GM12874 (cell line): ENCODE data around the gene CAMK1D.

Experiments
- TF ChIP-seq, protein P1 (sequence below): IDR thresholded peaks from 2 replicates; pipeline ENCODE4 v1.5.1; 2011; ENCODE audit warnings: low read depth, mild to moderate bottlenecking, control low read depth, low read length, moderate library complexity; ENCODE audit not compliant: insufficient read depth

The CAMK1D gene

DNA sequence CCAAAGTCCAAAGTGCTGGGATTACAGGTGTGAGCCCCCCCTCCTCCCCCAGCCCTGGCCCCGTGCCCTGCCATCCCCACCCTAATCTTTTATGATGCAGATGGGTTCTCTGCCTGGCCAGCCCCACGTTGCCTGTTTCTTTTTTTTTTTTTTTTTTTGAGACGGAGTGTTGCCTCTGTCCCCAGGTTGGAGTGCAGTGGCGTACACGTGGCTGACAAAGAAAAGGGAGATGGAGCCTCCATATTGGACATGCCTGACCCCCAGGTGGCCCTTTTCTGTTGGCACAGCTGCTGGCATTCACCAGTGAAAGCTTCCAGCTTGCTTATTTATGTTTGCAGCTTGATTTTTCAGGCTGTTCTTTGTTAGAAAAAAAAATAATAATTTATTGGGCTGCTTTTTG, 416.9 kb downstream of the CAMK1D start:
- TF ChIP-seq, protein P1, sequence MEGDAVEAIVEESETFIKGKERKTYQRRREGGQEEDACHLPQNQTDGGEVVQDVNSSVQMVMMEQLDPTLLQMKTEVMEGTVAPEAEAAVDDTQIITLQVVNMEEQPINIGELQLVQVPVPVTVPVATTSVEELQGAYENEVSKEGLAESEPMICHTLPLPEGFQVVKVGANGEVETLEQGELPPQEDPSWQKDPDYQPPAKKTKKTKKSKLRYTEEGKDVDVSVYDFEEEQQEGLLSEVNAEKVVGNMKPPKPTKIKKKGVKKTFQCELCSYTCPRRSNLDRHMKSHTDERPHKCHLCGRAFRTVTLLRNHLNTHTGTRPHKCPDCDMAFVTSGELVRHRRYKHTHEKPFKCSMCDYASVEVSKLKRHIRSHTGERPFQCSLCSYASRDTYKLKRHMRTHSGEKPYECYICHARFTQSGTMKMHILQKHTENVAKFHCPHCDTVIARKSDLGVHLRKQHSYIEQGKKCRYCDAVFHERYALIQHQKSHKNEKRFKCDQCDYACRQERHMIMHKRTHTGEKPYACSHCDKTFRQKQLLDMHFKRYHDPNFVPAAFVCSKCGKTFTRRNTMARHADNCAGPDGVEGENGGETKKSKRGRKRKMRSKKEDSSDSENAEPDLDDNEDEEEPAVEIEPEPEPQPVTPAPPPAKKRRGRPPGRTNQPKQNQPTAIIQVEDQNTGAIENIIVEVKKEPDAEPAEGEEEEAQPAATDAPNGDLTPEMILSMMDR, result no peak

DNA sequence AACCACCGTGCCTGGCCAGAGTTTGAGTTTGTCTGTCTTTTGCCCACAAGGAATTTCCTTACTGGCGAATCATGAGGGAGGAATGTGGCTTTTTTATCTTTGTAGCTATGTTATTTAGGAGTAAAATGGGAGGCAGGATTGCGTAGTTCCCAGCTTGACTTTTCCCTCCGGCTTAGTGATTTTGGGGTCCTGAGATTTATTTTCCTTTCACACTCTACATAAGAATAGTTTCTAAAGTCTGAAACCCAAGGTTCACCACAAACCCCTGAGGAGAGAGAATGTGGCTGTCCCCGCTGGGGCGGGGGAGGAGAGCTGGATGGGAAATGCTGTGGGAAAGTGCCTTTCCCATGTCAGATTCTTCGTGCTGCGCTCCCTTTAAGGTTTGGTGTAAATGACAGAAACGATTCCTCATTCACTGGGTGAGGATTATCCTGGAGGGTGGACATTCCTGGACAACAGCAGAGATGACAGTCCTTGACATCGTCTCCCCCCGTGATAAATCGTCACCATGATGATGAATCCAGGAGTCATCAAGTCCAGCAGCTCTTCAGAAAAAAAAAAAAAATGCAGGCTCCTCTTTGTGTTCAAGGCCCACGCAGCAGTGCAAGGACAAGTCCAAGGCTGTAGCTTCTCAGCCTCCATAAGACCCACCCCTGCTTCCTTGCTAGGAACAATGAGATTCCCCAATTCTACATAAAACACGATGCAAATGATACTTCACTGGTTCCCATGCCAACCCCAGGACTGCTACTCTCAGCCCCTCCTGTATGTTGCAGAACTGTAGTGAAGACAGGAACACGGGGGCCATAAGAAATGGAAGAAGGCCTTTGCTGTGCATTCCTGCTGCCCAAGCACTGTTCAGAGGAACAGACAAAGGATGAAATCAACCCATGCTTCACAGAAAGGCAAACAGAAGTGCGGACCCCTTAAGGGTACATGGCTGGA, 419.1 kb downstream of the CAMK1D start:
- TF ChIP-seq, protein P1, result no peak

DNA sequence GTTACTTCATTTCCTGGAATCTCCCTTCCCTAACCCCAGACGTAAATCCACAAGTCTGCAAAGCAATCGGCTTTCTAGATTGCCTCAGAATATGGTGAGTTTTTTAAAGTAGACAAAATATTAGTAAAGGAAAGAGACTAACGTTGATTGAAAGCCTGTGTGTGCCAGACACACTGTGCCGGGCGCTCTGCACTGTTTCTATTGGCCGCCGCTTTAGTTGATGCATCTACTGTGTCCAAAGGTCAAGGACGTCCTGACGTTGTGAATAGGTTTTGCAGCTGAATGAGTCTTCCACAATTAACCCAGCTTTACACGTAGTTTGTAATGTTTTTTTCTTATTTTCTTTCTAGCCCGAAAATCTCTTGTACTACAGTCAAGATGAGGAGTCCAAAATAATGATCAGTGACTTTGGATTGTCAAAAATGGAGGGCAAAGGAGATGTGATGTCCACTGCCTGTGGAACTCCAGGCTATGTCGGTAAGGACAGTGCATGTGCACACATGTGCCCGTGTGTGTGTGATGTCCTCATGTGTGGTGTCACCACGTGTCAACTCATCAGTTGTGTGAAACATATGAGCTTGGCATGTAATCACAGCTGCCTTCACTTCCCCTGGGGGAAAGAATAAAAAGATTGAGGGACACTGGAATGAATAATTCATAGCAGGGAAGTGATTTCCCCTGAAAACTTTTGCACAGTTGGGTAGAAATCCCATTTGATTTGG, 420.1 kb downstream of the CAMK1D start:
- TF ChIP-seq, protein P1, result no peak

DNA sequence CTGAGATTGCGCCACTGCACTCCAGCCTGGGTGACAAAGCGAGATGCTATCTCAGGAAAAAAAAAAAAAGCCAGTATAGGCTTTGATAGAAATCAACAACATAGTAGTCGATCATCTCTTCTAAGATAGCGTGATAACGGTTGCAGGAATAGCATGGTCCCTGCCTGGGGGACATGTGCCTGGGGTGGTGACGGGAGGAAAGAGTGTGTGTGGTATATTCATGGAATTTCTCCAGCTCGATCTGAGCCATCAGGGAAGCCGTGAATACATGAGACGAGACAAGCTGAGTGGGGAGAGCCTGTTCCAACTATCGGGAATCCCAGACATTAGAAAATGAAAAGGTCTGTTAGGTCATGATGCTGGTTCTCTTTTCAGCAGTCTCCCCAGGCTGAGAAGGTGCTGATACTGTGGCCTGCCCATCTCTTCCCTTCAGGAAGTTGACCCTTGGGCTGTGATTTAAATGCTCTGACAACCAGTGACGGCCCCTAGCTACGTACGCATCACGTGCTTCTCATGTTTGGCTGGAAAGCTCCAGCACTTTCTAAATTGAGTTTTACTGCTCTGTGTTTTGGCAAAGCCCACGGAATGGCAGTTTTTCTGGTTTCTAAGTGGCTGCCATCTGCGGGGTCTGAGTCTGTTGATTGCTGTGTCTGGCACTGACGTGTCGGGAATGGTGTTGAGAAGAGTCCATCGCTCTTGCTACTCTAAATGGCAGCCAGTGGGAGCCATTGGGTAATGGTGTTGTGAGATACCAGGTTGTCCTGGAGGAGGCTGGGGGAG, 422.8 kb downstream of the CAMK1D start:
- TF ChIP-seq, protein P1, result no peak

DNA sequence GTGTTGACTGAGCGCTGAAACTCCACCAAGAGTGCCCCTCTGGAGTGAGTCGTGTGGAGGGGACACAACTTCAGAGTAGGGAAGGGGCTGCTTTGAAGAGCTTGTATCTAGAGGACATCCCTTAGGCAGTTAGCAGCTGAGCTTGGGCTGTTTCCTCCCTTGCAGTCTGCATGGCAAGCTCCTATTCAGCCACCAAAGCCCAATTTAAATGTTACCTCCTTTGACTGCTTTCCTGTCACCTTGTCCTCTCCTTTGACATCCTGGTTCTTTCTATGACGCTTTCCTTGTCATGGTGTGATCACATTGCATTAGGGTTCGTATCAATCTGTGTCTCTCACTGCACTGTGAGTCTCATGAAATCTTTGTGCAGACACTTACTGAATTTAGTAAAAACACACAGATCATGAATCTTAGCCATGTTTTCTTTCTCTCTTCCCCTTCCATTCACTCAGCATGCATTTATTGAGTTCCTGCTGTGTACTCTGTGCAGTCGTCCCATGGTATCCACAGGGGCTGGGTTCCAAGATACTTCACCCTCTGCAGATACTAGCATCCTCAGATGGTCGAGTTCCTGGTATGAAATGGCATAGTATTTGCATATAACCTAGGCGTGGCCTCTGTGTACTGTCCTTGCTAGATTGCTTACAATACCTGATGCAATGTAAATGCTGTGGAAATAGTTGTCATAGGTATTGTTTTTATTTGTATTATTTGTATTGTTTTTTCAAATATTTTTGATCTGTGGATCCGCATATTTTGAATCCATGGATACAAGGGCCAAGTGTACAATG, 423.6 kb downstream of the CAMK1D start:
- TF ChIP-seq, protein P1, result no peak

DNA sequence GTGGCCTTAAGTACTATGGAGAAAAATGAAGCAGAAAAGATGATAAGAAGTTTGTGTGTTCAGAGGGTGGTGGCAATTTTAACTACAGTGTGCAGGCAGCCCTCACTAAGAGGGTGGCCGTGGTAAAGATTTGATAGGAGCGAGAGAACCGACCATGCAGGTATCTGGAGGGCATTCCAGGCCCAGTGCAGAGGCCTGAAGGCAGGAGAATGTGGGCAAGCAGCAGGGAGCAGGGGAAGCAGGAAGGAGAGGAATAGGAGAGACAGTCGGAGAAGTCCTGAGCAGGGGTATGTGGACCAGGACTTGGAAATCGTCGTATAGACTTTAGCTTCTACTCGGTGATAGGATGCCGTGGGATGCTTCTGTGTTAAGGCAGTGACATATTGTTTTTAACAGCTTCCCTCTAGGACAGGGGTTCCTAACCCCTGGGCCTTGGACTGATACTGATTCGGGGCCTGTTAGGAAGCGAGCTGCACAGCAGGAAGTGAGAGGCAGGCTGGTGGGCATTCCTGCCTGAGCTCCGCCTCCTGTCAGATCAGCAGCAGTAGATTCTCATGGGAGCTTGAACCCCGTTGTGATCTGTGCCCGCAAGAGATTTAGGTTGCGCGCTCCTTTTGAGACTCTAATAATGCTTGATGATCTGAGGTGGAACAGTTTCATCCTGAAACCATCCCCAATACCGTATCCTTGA, 425.0 kb downstream of the CAMK1D start:
- TF ChIP-seq, protein P1, result no peak
